DMS53 treated with DMSO at 0.1 percent for 48 hours (cell line): Measurements from ENCODE around the gene RALBP1.
"Not testable (repeated sequence)": the region's sequence is repeated elsewhere in the genome, so short reads cannot be mapped to it uniquely, and the experiment has no call there.

Source experiments
- DNase-seq: peaks from one replicate; lab custom pipeline; 2025; ENCODE audit not compliant: unreplicated experiment; lab: John Stamatoyannopoulos, UW

RALBP1 gene

DNA sequence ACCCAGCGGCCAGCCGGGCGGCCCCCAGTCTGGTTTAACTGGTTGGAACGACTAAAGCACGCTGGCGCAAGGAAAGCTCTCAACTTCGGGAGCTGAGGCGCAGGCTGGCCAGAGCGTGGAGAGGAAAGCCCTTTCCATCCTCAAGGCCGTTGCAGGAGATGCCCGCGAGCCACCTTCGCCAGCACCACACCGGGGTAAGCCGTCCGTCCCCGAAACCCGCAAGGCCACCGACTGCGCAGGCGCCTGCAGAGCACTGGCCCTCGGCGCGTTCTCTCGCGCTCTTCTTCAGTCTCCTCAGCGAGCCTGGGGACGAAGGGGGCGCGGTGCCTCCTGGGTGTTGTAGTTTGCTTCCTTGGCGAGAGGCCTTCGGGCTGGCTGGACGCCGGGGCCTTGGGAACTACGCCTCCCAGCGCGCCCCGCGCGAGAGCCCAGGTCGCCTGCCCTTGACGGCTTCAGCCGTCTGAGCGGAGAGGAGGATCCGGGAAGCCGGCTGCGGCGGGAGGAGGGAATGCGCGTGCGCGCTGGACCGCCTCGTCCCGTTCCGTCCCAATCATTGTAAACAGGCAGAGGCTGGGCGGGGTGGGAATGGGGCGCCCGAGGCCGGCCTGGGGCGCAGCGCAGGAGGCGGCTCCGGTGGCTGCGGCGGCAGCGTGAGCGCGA lies at the start of gene RALBP1:
TSS of gene RALBP1 (plus strand) at position 531 of the 660 bp plus-strand sequence. CDS start 37,533 bp downstream, outside the sequence.
- DNase-seq = peak; percentile 100

DNA sequence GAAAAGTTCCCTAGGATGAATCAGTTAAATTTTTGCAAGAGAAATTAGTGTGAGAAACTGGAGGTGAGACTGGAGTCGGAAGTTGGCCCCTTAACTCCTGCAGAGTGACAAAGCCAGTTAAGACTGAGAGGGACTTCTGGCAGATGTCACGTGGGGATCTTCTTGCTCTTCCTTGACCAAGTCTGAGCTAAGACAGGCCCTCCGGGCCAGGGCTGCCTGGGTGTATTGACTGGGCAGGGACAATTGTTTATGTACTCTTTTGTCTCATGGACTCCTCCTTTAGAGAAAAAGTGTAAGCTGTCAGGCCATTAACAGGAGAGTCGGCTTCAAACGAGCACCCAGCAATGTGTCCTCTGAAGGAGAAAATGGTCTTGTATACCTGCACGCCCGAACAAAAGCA lies 48.6 kb upstream of the RALBP1 start:
- no peak for DNase-seq

DNA sequence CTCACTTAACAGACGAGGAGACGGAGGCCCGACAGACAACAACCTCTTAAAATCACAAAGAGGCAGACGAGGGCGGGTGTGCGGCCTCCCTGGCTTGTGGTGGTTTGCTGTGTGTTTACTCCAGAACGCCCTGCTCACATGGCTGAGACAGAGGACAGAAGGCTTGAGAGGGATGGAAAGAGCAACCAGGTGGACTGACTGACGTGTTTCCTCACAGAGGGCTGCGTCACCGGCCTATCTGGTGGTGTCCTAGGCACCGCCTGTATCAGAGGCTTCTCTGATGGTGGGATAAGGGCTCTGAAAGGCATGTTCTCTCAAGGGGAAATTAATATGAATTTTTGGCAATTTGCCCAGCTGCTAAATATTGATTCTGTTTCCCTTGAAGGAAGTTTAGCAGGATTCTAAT lies 47.0 kb upstream of the RALBP1 start:
- no peak for DNase-seq

- DNase-seq = no peak
These were observed 46.3 kb upstream of the RALBP1 start for GRCh38 chr18:9428862-9429661.

DNA sequence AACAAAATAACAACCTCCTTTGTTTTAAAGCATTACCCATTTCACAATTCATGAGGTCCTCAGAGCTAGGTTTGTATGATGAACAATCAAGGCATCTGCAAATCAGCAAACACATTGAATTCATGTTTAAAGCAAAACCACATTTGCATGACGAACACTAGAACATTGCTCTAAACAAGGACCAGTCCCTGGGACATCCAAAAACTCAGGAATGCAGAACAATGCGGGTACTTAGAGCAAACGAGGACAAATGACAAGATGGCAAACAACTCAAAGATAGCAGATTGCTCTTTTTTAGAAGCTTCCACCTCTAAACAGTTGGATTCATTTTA lies 45.7 kb upstream of the RALBP1 start:
- DNase-seq = no peak

DNA sequence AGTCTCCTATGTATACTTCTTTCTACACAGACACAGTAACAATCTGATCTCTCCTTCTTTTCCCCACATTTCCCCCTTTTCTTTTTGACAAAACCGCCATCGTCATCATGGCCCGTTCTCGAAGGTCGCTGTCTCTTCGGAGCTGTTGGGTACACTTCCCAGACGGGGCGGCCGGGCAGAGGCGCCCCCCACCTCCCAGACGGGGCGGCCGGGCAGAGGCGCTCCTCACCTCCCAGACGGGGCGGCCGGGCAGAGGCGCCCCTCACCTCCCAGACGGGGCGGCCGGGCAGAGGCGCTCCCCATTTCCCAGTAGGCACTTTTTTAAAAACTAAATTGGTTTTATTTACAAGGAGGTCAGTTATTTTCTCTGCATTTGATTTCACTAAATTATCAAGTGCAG lies 45.0 kb upstream of the RALBP1 start:
- not testable (repeated sequence) for DNase-seq

DNA sequence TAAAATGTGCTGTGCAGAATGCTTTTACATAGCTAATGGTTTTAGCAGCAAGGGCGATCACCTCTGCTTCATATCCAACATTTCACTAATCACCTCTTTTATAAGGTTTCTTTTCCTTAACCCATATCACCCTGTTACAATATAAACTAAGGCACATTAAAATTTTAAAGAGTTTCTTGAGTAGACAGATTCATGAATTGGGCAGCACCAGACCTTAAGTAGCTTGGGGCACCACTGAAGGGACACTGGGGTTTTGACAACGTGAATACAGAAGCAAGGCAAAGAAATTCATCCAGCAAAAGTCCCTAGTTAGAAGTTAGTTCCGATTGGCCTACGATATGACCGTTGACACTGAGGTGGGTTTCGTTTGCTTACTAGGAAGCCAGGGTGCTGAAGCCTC lies 44.0 kb upstream of the RALBP1 start:
- DNase-seq = no peak

GRCh38 chr18:9433122-9433521 lies 42.2 kb upstream of the RALBP1 start:
- not testable (repeated sequence) for DNase-seq

DNA sequence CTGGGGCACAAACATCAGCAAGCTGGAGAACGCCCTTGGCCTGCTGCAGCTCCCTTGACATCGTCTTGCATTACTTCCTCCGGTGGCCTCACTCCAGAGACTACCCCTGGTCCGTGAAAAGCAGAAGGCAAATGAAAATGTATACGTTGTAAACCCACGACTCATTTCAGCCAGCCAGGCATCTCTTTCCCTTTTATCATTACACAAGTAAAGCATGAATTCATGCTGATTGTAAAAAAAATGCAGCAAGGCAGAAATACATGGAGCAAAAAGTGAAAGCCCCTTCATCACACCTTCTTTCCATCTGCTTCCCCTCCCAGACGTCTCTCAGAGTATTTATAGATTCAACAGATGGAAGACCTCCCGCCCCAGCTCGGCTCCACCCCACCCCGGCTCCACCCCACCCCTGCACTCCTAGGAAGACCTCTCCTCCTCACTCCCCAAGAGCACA lies 41.6 kb upstream of the RALBP1 start:
- no peak for DNase-seq

DNA sequence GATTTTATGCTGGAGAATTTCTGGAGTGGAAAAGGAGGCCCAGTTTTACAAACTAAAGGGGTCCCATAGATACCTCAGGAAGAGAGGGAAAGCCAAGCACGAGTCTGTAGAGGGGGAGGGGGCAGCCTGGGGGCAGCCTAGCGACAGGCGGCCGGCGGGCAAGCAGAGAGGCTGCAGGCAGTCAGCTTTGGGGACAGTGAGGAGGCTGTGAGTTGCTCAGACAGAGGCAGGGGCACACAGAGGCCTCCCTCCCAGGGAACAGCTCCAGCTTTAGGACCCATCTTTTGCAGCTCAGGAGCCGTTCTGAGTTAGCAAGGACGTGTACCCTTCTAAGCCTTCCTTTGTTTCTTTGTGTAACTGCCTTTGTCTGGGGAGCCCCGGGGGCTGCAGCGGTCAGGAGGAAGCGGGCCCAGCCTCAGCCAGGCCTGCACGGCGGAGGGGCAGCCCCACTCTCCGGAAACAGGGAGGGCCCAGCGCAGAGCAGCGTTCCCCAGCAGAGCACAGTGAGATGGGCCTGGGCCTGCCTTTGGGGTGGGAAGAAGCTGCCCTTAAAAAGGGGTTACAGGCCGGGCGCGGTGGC lies 41.1 kb upstream of the RALBP1 start:
- no peak for DNase-seq

- no peak for DNase-seq
These were observed 40.3 kb upstream of the RALBP1 start for GRCh38 chr18:9435041-9435440.

- DNase-seq = no peak
These were observed 38.9 kb upstream of the RALBP1 start for GRCh38 chr18:9436206-9436929.

GRCh38 chr18:9437021-9437437 lies 38.3 kb upstream of the RALBP1 start:
- DNase-seq = no peak

DNA sequence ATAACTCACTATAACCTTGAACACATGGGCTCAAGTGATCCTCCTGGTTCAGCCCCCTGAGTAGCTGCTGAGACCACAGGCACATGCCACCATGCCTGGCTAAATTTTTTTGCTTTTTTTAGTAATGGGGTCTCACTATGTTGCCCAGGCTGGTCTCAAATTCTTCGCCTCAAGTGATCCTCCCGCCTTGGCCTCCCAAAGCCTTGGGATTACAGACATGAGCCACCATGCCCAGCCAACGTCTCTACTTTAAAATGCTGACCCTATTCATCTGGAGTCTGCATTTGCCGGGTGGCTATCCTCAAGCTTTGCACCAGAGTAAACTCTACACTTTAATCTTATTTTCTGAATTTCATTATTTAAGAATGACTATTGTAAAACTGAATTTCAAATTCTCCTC lies 37.6 kb upstream of the RALBP1 start:
- DNase-seq = no peak

- DNase-seq = no peak
These were observed 34.3 kb upstream of the RALBP1 start for GRCh38 chr18:9441061-9441460.

GRCh38 chr18:9444549-9444948 lies 30.8 kb upstream of the RALBP1 start:
- no peak for DNase-seq

DNA sequence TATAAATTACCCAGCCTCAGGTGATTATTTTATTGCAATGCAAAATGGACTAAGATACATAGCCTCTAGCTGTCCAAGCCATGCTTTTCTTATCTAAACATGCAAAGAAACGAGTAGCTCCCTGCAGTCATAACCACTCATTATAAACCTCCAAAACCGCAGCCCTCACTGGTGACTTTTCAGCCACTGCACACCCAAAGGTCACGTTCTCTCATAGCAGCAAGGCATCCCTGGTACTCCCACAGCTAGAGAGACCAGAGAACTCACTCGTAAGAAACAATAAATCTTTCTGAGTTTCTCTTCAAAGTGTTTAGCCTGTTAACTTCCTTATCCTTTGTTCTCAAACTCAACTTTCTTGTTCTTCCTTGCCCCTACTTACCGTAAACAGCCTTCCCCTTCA lies 28.5 kb upstream of the RALBP1 start:
- DNase-seq = no peak

- DNase-seq = no peak
These were observed 28.0 kb upstream of the RALBP1 start for GRCh38 chr18:9447334-9447733.

DNA sequence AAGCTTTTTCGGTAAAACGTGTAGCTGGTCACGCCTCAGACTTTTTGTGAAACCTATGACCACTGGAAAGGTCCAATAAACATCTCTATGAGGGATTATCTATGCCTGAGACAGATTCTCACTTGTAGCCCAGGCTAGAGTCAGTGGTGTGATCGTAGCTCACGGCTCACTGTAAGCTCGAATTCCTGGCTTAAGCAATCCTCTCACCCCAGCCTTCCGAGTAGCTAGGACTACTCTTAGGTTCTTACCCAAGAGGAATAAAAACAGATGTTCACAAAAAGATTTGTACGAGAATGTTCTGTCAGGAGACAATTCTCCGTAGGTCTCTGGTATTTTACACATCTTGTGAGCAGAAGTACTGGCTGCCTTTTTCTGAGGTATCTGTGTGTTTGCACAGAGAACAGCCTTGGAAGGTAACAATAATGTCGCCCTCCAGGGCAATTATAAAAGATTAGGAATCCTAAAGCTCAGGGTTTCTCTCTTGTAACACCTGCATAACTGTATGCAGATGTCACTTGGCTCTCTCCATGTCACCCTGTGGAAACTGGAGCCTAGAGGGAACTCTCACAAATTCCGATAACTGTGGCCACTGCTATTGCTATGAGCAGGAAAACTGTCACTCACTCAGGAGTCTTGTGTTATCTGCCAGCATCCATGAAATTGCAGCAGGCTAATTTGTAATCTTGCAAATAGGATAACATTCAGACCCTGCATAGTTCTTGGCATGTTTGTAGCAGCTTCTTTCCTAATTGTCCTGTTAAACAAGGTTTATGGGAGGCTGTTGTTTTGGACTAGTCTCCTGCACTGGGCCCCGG lies 25.5 kb upstream of the RALBP1 start:
- DNase-seq = no peak

GRCh38 chr18:9450920-9451319 lies 24.4 kb upstream of the RALBP1 start:
- DNase-seq = not testable (repeated sequence)

- no peak for DNase-seq
These were observed 22.0 kb upstream of the RALBP1 start for GRCh38 chr18:9453283-9453682.
